KMS-11 (cell line): ENCODE results near the gene DOK3.

Experiments
- H2AFZ ChIP-seq: fragments of 200-600 bp; sonication (generic); 2 replicates; pipeline ENCODE4 v1.6.1; 2016; ENCODE audit warnings: antibody characterized with exemption, mixed run types, low read depth
- H3K27ac ChIP-seq: fragments of 200-600 bp; sonication (generic); 2 replicates; pipeline ENCODE4 v1.6.1; 2016; ENCODE audit warnings: mild to moderate bottlenecking, mixed run types
- H3K27me3 ChIP-seq: fragments of 200-600 bp; sonication (generic); 2 replicates; pipeline ENCODE4 v1.6.1; 2017; ENCODE audit warnings: mild to moderate bottlenecking, low read depth, mixed run types, moderate library complexity; ENCODE audit not compliant: insufficient read depth
- H3K36me3 ChIP-seq: fragments of 200-600 bp; sonication (generic); 2 replicates; pipeline ENCODE4 v1.6.1; 2017; ENCODE audit warnings: mild to moderate bottlenecking, mixed run types; ENCODE audit not compliant: insufficient read depth
- H3K4me1 ChIP-seq: fragments of 200-600 bp; sonication (generic); 2 replicates; pipeline ENCODE4 v1.6.1; 2016; ENCODE audit warnings: mild to moderate bottlenecking, low read depth, mixed run types; ENCODE audit not compliant: poor library complexity, severe bottlenecking
- H3K4me2 ChIP-seq: fragments of 200-600 bp; sonication (generic); 2 replicates; pipeline ENCODE4 v1.7.0; 2016; ENCODE audit warnings: mild to moderate bottlenecking, mixed run types
- H3K4me3 ChIP-seq: fragments of 200-600 bp; sonication (generic); IDR thresholded peaks from 2 replicates; pipeline ENCODE4 v1.6.1; 2017; ENCODE audit warnings: low read depth, low read length, mixed read lengths; ENCODE audit not compliant: insufficient read depth
- H3K79me2 ChIP-seq: fragments of 200-600 bp; sonication (generic); 2 replicates; pipeline ENCODE4 v1.6.1; 2016; ENCODE audit warnings: low read depth, mixed run types; ENCODE audit not compliant: insufficient read depth
- H3K9ac ChIP-seq: fragments of 200-600 bp; sonication (generic); 2 replicates; pipeline ENCODE4 v1.6.1; 2016; ENCODE audit warnings: mild to moderate bottlenecking, mixed run types
- H4K20me1 ChIP-seq: fragments of 200-600 bp; sonication (generic); 2 replicates; pipeline ENCODE4 v1.6.1; 2016; ENCODE audit warnings: mild to moderate bottlenecking, mixed run types; ENCODE audit not compliant: insufficient read depth
- TF ChIP-seq, protein P1 (sequence below): fragments of 200-600 bp; sonication (generic); conservative IDR thresholded peaks from 2 replicates; pipeline ENCODE4 v1.6.1; 2017; ENCODE audit warnings: low read depth, mild to moderate bottlenecking, antibody characterized with exemption, low read length, moderate library complexity, mixed read lengths

DOK3 gene

DNA sequence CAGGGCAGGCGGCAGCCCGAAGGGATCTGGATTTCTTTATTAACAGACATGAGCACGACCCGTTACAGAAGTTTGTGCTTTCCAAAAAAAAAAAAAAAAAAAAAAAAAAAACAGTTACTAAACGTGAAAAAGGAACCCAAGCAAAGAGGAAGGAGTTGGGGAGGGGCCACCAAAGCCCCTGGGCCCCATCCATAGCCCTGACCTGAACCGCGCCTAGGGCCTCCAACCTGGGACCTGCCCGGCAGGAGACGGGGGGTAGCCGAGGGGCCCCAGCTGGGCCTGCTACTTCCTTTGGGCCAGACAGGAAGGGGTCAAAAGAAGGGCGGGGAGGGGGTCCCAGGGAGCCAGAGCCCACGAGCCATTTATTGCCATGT is 53.0 kb downstream of the DOK3 start:
- H3K27ac ChIP-seq = no peak overlapping the region
- no peak overlapping the region for H3K4me2 ChIP-seq
- H3K4me3 ChIP-seq = no peak overlapping the region
- TF ChIP-seq, protein P1, sequence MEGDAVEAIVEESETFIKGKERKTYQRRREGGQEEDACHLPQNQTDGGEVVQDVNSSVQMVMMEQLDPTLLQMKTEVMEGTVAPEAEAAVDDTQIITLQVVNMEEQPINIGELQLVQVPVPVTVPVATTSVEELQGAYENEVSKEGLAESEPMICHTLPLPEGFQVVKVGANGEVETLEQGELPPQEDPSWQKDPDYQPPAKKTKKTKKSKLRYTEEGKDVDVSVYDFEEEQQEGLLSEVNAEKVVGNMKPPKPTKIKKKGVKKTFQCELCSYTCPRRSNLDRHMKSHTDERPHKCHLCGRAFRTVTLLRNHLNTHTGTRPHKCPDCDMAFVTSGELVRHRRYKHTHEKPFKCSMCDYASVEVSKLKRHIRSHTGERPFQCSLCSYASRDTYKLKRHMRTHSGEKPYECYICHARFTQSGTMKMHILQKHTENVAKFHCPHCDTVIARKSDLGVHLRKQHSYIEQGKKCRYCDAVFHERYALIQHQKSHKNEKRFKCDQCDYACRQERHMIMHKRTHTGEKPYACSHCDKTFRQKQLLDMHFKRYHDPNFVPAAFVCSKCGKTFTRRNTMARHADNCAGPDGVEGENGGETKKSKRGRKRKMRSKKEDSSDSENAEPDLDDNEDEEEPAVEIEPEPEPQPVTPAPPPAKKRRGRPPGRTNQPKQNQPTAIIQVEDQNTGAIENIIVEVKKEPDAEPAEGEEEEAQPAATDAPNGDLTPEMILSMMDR = 0 out of 2 replicates have a peak, but pooled peaks have one; percentile 23
- H3K9ac ChIP-seq = no peak overlapping the region
- no peaks in the 10 kb centered on the region for H3K79me2 ChIP-seq
- no peak overlapping the region for H2AFZ ChIP-seq
- H3K27me3 ChIP-seq = no peaks in the 10 kb centered on the region
- peaks cover 7% of the 10 kb centered on the region for H3K4me1 ChIP-seq
- no peaks in the 10 kb centered on the region for H3K36me3 ChIP-seq
- no peaks in the 10 kb centered on the region for H4K20me1 ChIP-seq

DNA sequence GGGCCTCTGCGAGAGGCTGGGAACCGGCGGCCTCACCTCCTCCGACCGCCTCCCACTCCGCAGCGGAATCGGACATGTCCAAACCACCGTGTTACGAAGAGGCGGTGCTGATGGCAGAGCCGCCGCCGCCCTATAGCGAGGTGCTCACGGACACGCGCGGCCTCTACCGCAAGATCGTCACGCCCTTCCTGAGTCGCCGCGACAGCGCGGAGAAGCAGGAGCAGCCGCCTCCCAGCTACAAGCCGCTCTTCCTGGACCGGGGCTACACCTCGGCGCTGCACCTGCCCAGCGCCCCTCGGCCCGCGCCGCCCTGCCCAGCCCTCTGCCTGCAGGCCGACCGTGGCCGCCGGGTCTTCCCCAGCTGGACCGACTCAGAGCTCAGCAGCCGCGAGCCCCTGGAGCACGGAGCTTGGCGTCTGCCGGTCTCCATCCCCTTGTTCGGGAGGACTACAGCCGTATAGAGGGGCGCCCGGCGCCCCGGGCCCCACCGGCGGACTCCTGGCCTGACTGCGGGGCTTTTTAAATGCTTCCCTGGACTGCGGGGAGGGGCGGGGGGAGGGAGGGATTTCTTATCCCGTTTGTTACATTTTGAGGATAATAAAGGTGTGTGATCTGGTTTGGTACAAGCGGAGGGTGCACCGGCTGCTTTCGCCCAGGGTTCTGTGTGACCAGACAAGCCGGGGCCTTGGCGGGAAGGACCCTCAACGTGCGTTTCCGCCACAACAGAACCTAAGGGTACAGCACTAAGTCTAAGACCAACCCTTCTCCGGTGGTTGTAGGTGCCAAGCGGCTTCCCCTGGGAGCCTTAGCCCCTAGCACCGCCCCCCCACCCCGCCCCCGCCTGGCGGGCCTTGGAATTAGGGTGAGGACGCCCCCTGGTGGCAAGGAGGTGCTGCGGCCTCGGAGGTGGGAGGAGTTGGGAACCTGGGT is 53.7 kb downstream of the DOK3 start:
- peak overlapping the region; percentile 48 for H3K4me2 ChIP-seq
- TF ChIP-seq, protein P1 = peak; percentile 53; the same call in 1 of the 2 replicates
- H3K4me3 ChIP-seq = no peak overlapping the region
- peak overlapping the region; percentile 60; the same call in 1 of the 2 replicates for H2AFZ ChIP-seq
- H3K27me3 ChIP-seq = no peaks in the 10 kb centered on the region
- no peaks in the 10 kb centered on the region for H3K36me3 ChIP-seq
- no peaks in the 10 kb centered on the region for H4K20me1 ChIP-seq
- no peaks in the 10 kb centered on the region for H3K79me2 ChIP-seq
- peaks cover 7% of the 10 kb centered on the region for H3K4me1 ChIP-seq
- peak overlapping the region; percentile 71 for H3K27ac ChIP-seq
- peak overlapping the region; percentile 85; the same call in 1 of the 2 replicates for H3K9ac ChIP-seq

DNA sequence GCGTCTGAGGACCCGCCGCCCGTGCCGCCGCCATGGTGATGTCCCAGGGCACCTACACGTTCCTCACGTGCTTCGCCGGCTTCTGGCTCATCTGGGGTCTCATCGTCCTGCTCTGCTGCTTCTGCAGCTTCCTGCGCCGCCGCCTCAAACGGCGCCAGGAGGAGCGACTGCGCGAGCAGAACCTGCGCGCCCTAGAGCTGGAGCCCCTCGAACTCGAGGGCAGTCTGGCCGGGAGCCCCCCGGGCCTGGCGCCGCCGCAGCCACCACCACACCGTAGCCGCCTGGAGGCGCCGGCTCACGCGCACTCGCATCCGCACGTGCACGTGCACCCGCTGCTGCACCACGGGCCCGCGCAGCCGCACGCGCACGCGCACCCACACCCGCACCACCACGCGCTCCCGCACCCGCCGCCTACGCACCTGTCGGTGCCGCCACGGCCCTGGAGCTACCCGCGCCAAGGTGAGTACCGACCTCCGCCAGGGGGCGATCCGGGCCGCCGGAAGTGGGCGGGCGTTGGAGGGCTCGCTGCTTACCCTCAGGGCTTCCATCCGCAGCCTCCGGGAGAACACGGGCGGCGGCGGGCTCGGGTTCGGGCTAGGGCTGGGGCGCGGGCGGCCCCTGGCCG is 54.5 kb downstream of the DOK3 start:
- Histone ChIP-seq H3K27ac (peak overlapping the region; percentile 71), H3K9ac (peak overlapping the region; percentile 85), H4K20me1 (no peaks in the 10 kb centered on the region), H3K79me2 (no peaks in the 10 kb centered on the region), H3K36me3 (no peaks in the 10 kb centered on the region), H3K27me3 (no peaks in the 10 kb centered on the region), H2AFZ (peak overlapping the region; percentile 60), H3K4me1 (peaks cover 7% of the 10 kb centered on the region), H3K4me3 (no peak overlapping the region), H3K4me2 (peak overlapping the region; percentile 48)
- TF ChIP-seq, protein P1 = peak; percentile 52

DNA sequence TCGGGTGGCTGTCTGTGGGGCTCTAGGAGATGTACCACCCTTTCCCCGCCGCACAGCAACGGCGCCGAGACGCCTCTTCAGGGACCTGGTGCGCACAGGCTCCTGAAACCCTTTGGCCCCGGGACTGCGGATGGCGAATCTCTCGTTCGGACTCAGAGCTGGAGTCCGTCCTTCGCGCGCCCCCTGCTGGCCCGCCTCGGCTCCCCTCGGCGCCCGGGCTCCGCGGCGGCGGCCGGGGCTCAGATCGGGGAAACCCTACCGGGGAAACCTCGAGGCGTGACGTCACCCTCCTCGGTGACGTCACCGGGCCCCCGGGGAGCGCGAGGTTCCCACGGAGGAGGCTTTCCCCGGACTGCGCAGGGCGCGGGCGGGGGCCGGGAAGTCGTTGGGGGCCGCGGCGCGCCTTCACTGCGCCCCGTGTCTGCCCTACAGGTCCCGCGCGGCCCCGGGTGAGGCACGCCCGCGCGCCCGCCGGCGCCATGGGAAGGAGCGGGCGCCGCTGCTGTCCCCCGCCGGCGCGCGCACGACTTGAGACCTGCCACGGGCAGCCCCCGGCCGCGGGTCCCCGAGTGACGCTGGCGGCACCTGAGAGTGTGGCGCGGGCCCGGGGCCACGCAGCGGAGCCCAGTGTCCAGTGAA is 55.1 kb downstream of the DOK3 start:
- H3K36me3 ChIP-seq = no peaks in the 10 kb centered on the region
- TF ChIP-seq, protein P1 = peak; percentile 42; the same call in 1 of the 2 replicates

More for the DNA sequence above, 55.1 kb downstream of the DOK3 start:
- Histone ChIP-seq H3K4me3 (no peak overlapping the region), H3K27me3 (no peaks in the 10 kb centered on the region), H3K4me2 (peak overlapping the region; percentile 36; the same call in 1 of the 2 replicates), H3K27ac (peak overlapping the region; percentile 71), H4K20me1 (no peaks in the 10 kb centered on the region), H3K9ac (peak overlapping the region; percentile 85), H2AFZ (peak overlapping the region; percentile 60), H3K4me1 (peaks cover 7% of the 10 kb centered on the region), H3K79me2 (no peaks in the 10 kb centered on the region)
